ENCODE measurements around the gene ITGA3.

The ITGA3 gene

DNA sequence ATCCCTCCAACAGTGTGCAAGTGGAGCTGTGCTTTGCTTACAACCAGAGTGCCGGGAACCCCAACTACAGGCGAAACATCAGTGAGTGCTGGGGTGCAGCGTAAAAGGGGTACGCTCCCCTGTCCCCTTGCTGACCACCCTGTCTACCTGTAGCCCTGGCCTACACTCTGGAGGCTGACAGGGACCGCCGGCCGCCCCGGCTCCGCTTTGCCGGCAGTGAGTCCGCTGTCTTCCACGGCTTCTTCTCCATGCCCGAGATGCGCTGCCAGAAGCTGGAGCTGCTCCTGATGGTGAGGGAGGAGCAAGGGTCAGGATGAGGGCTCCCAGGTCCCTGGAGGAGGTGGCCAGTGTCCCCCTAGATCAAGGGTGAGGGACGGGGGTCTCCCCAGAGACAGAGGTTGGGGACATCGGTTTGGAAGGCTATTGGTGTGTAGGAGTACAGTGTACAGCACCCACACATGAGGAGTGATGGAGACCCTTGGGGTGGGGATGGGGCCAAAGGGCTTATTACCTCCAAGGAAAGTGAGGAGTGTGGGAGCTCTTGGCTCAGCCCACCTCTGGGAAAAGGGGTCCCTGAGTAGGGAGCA, 19.6 kb downstream of the ITGA3 start:
- no peak for DNase-seq

GRCh38 chr17:50076221-50076590, 20.3 kb downstream of the ITGA3 start:
- no peak for DNase-seq

- DNase-seq, result no peak
Measured at GRCh38 chr17:50076591-50077235, 20.8 kb downstream of the ITGA3 start.

- DNase-seq, result no peak
Measured at GRCh38 chr17:50078430-50078829, 22.5 kb downstream of the ITGA3 start.

- no peak for DNase-seq
Measured at GRCh38 chr17:50079334-50080095, 23.6 kb downstream of the ITGA3 start.

DNA sequence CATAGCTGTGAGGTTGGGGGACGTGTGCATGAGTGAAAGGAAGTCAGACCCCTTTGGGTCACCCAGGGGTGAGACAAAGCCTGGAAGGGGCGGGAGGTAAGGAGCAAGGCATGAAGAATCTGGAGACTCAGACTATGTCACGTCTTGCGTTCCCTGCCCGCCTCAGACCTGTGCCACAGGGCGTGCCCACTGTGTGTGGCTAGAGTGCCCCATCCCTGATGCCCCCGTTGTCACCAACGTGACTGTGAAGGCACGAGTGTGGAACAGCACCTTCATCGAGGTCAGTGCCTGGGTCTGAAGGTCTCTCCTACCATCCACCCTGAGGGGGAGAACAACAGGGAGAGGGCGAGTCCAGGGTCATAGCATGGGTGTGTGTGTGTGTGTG, 24.2 kb downstream of the ITGA3 start:
- no peak for DNase-seq

GRCh38 chr17:50080827-50081226, 24.9 kb downstream of the ITGA3 start:
- no peak for DNase-seq

DNA sequence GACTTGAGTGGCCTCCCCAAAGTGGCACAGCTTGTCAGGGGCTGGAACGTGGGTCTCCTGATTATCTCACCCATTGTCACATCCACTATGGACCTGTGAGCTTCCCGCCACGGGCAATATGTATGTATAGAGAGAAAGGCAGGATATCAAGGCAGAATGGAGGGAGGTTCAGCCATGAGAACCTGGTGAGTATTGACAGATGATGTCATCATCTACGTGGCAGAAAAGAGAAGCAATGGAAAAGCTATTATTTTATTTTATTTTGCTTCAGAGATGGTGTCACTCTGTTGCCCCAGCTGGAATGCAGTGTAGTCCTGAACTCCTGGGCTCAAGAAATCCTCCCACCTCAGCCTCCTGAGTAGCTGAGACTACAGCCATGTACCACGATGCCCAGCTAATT, 25.8 kb downstream of the ITGA3 start:
- no peak for DNase-seq

DNA sequence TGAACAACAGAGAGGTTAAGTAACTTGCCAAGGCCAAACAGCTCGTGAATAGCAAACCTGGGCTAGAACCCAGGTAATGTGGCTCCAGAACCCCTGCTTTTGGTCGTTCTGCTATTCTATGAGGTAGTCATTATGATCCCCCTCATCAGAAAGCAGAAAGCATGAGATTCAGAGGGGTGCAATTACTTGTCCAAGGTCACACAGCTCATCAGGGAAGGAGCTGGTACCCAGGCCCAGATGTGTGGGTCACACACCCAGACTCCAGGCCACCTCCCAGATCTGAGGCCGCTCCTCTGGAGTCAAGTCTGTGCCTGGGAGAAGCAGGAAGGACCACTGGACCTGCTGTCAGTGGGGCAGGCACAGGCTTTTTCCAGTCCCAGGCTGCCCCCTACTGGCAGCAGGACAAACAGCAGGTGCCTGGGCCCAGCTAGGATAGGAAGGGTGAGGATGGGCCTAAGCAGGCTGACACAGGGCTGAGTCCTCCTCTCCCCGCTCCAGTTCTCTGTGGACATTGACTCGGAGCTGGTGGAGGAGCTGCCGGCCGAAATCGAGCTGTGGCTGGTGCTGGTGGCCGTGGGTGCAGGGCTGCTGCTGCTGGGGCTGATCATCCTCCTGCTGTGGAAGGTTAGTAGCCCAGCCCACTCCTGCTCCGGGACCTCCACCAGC, 31.5 kb downstream of the ITGA3 start:
- DNase-seq, result no peak

GRCh38 chr17:50087912-50088405, 32.0 kb downstream of the ITGA3 start:
- DNase-seq, result no peak

DNA sequence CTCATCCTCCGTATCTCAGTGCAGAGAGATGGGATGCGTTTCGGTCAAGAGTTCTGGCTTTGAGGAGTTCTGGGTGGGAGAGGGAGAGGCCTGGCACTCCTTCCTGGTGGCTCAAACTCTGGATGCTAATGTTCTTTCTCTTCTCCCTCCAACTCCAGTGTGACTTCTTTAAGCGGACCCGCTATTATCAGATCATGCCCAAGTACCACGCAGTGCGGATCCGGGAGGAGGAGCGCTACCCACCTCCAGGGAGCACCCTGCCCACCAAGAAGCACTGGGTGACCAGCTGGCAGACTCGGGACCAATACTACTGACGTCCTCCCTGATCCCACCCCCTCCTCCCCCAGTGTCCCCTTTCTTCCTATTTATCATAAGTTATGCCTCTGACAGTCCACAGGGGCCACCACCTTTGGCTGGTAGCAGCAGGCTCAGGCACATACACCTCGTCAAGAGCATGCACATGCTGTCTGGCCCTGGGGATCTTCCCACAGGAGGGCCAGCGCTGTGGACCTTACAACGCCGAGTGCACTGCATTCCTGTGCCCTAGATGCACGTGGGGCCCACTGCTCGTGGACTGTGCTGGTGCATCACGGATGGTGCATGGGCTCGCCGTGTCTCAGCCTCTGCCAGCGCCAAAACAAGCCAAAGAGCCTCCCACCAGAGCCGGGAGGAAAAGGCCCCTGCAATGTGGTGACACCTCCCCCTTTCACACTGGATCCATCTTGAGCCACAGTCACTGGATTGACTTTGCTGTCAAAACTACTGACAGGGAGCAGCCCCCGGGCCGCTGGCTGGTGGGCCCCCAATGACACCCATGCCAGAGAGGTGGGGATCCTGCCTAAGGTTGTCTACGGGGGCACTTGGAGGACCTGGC, 33.3 kb downstream of the ITGA3 start:
- DNase-seq, result no peak

DNA sequence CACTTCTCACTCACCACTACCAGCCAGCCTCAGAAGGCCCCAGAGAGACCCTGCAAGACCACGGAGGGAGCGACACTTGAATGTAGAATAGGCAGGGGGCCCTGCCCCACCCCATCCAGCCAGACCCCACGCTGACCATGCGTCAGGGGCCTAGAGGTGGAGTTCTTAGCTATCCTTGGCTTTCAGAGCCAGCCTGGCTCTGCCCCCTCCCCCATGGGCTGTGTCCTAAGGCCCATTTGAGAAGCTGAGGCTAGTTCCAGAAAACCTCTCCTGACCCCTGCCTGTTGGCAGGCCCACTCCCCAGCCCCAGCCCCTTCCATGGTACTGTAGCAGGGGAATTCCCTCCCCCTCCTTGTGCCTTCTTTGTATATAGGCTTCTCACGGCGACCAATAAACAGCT, 34.2 kb downstream of the ITGA3 start:
- DNase-seq, result no peak

DNA sequence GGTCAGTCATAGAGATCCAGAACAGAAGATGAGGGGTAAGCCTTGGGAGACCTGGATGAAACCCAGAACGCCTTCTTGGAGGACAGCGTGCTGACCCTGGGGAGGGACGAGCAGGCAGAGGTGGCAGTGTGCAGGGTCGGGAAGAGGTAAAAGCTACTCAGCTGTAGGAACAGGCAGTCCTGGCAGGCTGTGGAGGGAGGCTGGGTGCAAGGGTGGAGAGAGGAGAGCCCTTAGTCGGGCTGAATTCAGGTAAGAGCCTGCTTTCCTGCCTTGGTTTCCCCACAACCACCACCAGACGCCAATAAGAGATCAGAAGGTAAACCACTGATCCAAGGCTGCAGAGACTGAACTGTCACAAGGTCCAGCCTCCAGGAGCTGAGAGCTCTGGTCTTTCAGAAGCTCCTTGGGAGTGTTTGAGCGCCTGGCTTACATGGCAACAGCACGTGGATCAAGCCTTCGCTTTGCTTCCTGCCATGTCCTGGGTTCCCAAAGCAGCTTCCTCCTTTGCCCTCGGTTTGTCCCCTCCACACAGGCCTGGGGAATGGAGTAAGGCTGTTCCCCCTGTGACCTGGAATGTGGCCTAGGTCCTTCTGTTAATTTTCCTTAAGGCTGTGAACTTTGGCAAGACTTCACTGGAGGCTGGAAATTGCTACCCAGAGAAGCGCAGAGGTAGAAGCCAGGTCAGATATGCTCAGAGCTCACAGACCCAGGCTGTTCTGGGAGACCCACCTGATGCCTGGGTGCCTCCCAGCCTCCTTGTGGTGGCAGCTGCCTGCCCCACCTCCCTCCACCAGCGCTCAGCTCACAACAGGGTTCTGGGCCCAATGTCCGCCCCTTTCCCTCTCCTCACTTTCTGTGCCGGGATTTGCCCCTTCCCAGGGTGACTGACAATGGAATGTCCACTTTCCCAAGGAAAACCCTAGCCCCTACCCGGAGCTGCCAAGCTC, 35.3 kb downstream of the ITGA3 start:
- no peak for DNase-seq

DNA sequence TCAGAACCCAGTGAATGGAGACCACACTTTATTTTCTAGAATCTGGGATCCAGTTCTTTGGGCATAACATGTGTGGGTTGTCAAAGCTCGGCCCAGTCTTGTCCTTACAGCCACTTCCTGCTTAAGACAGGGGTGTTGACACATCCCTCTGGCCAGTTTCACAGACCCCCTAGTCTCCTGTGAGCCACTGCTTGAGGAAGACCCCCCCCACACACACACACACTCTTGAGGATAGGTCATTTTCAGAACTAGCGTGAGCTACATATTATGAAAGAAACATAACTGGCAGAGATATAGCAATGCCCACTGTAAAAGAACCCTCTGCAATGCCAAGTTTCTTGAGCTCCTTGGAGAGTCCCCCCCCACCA, 36.0 kb downstream of the ITGA3 start:
- no peak for DNase-seq

DNA sequence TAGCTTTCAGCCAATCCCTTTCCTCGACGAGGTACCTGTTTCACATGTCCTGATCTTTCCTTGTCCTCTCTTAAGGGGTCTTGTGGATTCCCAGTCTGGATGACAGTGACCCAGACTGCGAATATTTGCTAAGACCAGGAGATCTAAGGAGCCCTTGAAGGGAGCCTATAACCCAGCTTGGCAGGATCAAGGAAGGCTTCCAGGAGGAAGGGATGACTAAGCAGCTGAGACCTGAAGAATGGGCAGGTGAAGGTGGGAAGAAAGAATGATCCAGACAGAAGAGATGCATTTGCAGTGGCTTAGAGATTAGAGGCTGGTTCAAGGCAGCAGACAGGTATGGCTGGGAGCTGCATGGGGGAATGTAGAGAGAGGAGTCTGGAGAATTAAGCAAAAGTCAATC, 37.3 kb downstream of the ITGA3 start:
- DNase-seq, result no peak

- no peak for DNase-seq
Measured at GRCh38 chr17:50093807-50094206, 37.9 kb downstream of the ITGA3 start.

GRCh38 chr17:50094243-50094752, 38.4 kb downstream of the ITGA3 start:
- peak; percentile 52 for DNase-seq

DNA sequence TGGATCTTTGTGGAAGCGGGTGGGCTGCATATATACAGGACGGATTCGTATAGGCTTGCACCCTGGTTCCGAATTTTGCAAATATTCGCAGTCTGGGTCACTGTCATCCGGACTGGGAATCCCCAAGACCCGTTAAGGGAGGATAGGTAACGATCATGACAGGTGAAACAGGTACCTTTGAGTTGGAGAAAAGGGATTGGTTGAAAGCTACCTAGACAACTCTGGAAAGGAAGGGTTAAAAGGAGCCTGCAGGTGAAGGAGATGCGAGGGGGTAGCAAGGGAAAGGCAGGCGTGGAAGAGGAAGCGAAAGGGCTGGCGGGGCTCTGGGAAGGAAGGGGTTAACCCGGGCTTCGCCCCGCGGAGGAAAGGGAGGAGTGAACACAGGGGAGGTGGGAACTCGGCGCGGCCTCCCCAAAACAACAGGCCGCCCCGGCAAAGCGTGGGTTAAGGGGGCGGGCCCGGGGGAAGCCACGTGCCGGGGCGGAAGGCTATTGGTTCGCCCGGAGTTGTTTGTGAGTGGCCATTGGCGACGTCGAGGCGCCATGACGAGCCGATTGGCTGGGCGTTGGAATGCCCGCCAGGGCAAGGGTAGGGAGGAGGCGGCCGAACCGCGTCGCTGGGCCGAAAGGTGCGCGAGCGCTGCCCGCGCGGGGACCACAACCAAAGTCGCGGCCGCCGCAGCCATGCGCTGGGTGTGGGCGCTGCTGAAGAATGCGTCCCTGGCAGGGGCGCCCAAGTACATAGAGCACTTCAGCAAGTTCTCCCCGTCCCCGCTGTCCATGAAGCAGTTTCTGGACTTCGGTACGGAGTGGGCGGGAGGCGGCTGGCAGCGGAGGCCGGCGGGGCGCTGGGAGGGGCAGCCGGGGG, 39.1 kb downstream of the ITGA3 start, which contains the start of gene PDK2:
Gene PDK2 (plus strand): TSS at position 599 of the 867 bp plus-strand sequence. CDS start 85 bp downstream, at position 684.
- peak; percentile 85 for DNase-seq

GRCh38 chr17:50095626-50096037, 39.7 kb downstream of the ITGA3 start:
- DNase-seq, result no peak

GRCh38 chr17:50096092-50096491, 40.2 kb downstream of the ITGA3 start:
- no peak for DNase-seq
